Renal cortical epithelial cell (primary cell): ENCODE measurements around the gene POU2F2. TPM values are rescaled to one million over a fixed set of nuclear protein-coding genes. Genes with fewer than 3 reads are reported as not detected.
"Not testable (repeated sequence)": the region's sequence is repeated elsewhere in the genome, so short reads cannot be mapped to it uniquely, and the experiment has no call there.

Experiments
- DNase-seq: peaks from one replicate; pipeline ENCODE4 v3.0.0-alpha.2; 2011; ENCODE audit warnings: low read depth
- total RNA-seq: library from RNA; depleted of rRNA; stranded (reverse); fragments of >200 nt; gene quantifications from 2 replicates; pipeline ENCODE4 v1.2.3, GENCODE V29; 2014

Gene POU2F2
- total RNA-seq, 1 donor from 2014 or later = 0.25 TPM

GRCh38 chr19:42062381-42062780 lies 69.9 kb downstream of the POU2F2 start:
- no peak for DNase-seq

DNA sequence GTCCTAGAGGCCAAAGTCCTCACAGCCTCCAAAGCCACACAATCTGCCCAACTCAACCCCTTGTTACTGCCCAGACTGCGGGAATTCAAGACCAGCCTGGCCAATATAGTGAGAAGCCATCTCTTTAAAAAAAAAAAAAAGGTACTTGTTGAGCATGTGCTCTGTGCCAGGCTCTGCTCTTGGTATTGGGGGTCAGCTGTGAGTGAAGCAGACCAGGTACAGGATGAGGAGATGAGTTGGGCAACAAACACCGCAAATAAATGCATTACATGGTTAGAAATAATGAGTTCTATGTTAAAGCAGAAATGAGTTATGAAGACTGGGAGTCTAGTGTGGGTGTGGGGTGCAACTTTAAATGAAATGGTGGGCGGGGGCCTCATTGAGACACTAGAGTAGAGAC lies 72.1 kb downstream of the POU2F2 start:
- DNase-seq = no peak

- DNase-seq = no peak
These were observed 73.0 kb downstream of the POU2F2 start for GRCh38 chr19:42059196-42059595.

GRCh38 chr19:42057846-42058245 lies 74.4 kb downstream of the POU2F2 start:
- DNase-seq = no peak

DNA sequence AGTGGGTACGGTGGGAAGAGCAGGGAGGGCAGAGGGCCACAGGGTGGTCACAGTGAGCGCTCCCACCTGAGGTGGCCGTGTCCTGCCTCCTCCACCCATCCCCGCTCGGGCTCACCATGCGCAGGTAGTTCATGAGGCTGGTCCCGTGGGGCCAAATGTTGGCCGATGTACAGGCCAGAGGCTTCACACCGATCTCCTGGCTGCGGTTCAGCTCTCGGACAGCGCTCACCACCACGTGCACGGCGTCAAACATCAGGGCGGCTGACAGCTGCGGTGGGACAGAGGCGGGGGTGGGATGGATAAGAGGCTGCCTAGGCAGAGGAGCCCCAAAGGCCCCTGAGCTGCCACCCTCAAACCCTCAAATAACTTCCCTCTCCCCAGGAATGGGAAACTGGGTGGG lies 78.0 kb downstream of the POU2F2 start:
- no peak for DNase-seq

GRCh38 chr19:42053037-42053935 lies 79.0 kb downstream of the POU2F2 start:
- DNase-seq = no peak

DNA sequence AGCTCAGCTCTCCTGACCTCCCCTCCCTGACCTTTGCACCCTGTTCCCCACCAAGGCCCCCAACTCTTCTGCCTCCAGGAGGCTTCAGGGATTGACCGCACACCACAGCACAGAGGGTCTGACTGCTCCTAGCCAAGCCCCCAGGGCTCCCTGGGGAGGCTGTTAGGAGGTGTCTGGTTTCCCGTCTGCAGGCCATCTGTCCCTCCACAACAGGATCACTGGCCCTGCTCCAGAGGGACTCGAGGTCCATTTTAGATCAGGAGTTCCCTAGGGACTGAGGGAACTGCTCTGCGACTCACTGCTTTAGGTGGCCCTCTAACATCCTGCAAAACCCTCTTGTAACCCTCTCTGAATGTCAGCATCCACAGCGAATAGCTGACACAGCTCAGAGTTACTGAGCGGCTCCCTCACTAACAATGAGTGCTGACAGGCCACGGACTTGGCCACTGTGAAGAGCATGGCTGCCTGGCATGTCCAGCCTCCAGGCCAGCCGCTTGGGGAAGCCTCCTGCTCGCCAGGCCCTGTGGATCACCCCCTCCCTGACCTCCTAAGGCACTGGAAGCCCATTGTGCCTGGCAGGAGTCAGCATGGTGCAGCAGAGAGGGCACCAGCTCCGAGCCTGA lies 79.9 kb downstream of the POU2F2 start:
- no peak for DNase-seq

- DNase-seq = peak; percentile 78
These were observed 80.8 kb downstream of the POU2F2 start for GRCh38 chr19:42051166-42052115.

- no peak for DNase-seq
These were observed 83.3 kb downstream of the POU2F2 start for GRCh38 chr19:42048992-42049391.

DNA sequence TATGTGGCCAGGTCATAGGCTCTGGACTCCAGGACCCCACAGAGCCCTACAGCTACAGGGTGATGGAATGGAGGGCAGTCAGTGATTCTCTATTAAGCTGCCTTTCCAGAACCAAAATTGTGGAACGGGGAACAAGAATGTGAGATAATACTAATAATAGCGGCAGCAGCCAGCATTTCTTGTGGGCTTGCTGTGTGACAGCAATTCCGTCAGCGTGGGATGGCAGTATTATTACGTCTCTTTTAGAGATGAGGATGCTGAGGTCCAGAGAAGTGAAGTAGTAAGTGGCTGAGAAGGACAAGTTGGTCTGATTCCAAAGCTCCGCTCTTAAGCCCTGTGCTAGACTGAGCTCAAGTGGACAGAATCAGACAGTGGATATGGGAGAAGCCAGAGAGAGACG lies 86.7 kb downstream of the POU2F2 start:
- no peak for DNase-seq

- DNase-seq = no peak
These were observed 89.6 kb downstream of the POU2F2 start for GRCh38 chr19:42042455-42043170.

DNA sequence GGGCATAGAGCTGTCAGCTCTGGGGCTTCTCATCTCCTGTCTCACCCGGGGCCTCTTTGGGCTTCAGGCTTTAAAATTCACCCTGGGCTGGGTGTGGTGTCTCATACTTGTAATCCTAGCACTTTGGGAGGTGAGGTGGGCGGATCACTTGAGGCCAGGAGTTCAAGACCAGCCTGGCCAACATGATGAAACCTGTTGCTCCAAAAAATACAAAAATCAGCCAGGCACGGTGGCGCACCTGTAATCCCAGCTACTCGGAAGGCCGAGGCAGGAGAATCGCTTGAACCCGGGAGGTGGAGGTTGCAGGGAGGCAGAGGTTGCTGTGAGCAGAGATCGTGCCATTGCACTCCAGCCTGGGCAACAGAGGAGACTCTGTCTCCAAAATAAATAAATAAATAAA lies 91.8 kb downstream of the POU2F2 start:
- DNase-seq = not testable (repeated sequence)

GRCh38 chr19:42040031-42040430 lies 92.2 kb downstream of the POU2F2 start:
- DNase-seq = no peak

DNA sequence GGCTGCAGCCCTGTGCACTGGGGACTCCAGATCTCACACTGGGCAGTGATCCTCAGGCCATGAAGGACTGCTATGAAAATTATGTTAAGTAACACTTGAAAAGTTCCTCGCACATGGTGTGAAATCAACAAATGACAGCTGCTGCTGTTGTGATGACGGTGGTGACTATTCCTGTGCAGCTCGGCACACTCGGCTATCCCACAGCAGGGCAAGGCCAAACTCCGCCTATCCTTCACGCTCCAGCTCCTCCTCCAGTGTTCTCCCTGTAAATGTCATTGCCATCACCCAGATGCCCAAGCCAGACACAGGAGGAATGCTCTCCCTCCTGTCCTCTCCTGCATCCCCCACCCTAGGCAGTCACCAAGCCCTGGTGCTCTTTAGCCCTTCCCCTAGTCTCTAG lies 93.6 kb downstream of the POU2F2 start:
- no peak for DNase-seq

DNA sequence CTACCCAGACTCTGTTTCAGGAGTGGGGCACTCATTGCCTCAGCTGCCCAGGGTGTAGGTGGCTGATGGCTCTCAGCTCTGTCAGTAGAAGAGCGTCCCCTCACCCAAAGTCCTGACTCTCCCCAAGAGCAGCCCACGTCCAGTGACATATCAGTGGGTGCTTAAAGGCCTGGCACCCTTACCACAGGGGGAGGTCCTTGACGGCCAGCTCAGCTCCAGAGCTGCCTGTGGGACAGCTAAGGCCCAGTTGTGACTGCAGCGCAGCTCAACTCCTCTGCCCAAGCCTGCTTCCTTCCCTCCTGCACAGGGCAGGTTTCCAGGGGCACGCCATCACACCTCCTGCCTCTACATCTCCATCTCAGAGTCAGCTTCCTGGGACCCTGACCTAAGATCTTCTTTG lies 94.6 kb downstream of the POU2F2 start:
- DNase-seq = no peak

Other genes with a start within 250 kb of the POU2F2 start
- gene ARHGEF1, start 249.3 kb downstream of the POU2F2 start, total RNA-seq = 34.7 and 36.3 TPM in 2 replicates
- gene ERFL, start 204.0 kb downstream of the POU2F2 start, total RNA-seq = not detected in 2 replicates
- 71.8 and 108 TPM in 2 replicates for gene RABAC1, start 173.1 kb downstream of the POU2F2 start, total RNA-seq
- 0.05 and 0.17 TPM in 2 replicates for gene ATP1A3, start 138.2 kb downstream of the POU2F2 start, total RNA-seq
- 1.2 and 27.0 TPM in 2 replicates for gene GRIK5, start 62.2 kb downstream of the POU2F2 start, total RNA-seq
- 9.6 and 20.5 TPM in 2 replicates for gene ZNF574, start 56.3 kb downstream of the POU2F2 start, total RNA-seq
- gene DEDD2, start 85.2 kb upstream of the POU2F2 start, total RNA-seq = 17.9 and 25.2 TPM in 2 replicates
- 7.1 and 11.4 TPM in 2 replicates for gene ZNF526, start 87.9 kb upstream of the POU2F2 start, total RNA-seq
- 12.9 and 44.8 TPM in 2 replicates for gene GSK3A, start 110.2 kb upstream of the POU2F2 start, total RNA-seq
- gene ERF, start 122.7 kb upstream of the POU2F2 start, total RNA-seq = 15.5 and 23.2 TPM in 2 replicates
- 9.0 and 67.9 TPM in 2 replicates for gene CIC, start 136.8 kb upstream of the POU2F2 start, total RNA-seq
- 0.65 TPM in 1 of 2 replicates, not detected in the other for gene PRR19, start 169.7 kb upstream of the POU2F2 start, total RNA-seq
- gene PAFAH1B3, start 170.2 kb upstream of the POU2F2 start, total RNA-seq = 45.9 and 75.4 TPM in 2 replicates
- not detected in 2 replicates for gene TMEM145, start 180.9 kb upstream of the POU2F2 start, total RNA-seq
- gene MEGF8, start 193.2 kb upstream of the POU2F2 start, total RNA-seq = 12.5 and 113 TPM in 2 replicates